Fibroblast of lung (primary cell): ENCODE results near the gene RNGTT.

Experiments used
- EZH2 ChIP-seq: IDR thresholded peaks from 2 replicates; pipeline ENCODE4 v1.5.1; 2012; ENCODE audit warnings: low read length, control low read depth, mild to moderate bottlenecking; ENCODE audit errors: missing control alignments
- TF ChIP-seq, protein P1 (sequence below), 2 donors: IDR thresholded peaks in 1 of 2; conservative IDR thresholded peaks in 1 of 2; 1 replicate in 1 of 2; 2 replicates in 1 of 2; pipeline ENCODE4 v1.5.1; 2011 to 2012; ENCODE audit warnings: low read length in 2 of 2, control low read depth in 1 of 2, inconsistent platforms in 1 of 2, low read depth in 1 of 2, mild to moderate bottlenecking in 1 of 2

DNA sequence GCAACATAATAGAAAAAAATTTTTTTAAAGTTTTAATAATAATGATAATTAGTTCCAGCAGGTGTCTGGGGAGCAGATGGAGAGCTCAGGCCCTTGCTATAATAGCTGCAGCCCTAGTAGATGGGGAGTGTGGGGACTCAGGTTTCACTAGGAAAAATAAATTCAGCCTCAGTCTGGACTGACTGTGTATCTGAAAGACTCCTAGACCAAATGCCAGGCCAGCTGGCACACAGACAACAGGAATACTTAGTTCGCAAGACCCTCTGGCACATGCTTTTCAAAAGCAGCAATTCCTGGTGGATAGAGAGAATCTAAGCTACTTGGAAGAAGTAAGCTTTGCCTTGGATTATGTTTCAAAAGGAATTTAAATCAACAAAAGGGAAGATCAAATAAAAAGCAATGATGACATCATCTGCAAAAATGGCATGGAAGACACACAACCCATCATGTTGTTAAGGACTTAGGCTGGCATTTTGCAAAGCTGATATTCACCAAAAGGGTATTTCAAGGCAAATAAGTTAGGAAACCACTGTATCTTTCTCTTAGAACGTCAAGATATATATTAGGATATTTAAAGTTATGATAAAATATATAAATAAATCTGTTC lies 107.8 kb downstream of the RNGTT start:
- TF ChIP-seq, protein P1, sequence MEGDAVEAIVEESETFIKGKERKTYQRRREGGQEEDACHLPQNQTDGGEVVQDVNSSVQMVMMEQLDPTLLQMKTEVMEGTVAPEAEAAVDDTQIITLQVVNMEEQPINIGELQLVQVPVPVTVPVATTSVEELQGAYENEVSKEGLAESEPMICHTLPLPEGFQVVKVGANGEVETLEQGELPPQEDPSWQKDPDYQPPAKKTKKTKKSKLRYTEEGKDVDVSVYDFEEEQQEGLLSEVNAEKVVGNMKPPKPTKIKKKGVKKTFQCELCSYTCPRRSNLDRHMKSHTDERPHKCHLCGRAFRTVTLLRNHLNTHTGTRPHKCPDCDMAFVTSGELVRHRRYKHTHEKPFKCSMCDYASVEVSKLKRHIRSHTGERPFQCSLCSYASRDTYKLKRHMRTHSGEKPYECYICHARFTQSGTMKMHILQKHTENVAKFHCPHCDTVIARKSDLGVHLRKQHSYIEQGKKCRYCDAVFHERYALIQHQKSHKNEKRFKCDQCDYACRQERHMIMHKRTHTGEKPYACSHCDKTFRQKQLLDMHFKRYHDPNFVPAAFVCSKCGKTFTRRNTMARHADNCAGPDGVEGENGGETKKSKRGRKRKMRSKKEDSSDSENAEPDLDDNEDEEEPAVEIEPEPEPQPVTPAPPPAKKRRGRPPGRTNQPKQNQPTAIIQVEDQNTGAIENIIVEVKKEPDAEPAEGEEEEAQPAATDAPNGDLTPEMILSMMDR (conservative IDR thresholded peaks at IDR 0.05 in 1 of 2, IDR thresholded peaks at IDR 0.05 in 1 of 2; ENCODE audit: low read depth in 1 of 2, low read length in 2 of 2): no peak
- TF ChIP-seq EZH2: no peak
